GM12891 (cell line): Measurements from ENCODE around the gene DYNC1I1.

Experiments
- POU2F2 ChIP-seq: IDR thresholded peaks from 2 replicates; pipeline ENCODE4 v1.6.1; 2011; ENCODE audit warnings: low read depth, mild to moderate bottlenecking, control low read depth, low read length, moderate library complexity
- SPI1 ChIP-seq: IDR thresholded peaks from 2 replicates; pipeline ENCODE4 v1.6.1; 2011; ENCODE audit warnings: low read depth, low read length, control low read depth
- TAF1 ChIP-seq: IDR thresholded peaks from 2 replicates; pipeline ENCODE4 v1.6.1; 2011; ENCODE audit warnings: low read depth, low read length, control low read depth

DNA sequence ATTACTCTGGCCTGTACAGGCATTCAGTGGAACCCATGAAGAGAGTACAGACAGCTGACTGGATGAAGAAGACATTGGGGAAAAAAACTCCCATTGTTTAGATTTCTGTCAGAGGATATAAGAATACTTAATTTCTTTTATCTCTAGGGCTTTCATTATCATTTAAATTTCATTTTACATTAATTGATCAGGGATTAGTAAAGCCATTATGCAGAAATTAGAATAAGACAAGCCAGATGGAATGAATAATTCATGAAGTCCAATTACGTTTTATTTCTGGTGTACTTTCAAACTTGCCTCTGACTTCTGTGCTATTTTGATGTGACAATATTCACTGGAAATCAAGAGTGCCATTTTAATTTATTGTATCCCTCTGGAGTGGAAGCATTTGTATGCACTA lies 302.5 kb downstream of the DYNC1I1 start:
- TF ChIP-seq TAF1 (no peak), POU2F2 (no peak), SPI1 (no peak)
